GM21515 (cell line): Measurements from ENCODE around the gene ABCG8.

Source experiments
- ATAC-seq: cut with Tn5 transposase; IDR thresholded peaks from one replicate; pipeline ENCODE4 v1.9.1; 2021; ENCODE audit not compliant: unreplicated experiment

ABCG8 gene

GRCh38 chr2:43838560-43839267 is at the start of gene ABCG8, which contains the start of gene ABCG5:
Gene ABCG8, plus strand, starts transcription at chr2:43838971. Its CDS starts 83 bp downstream, at chr2:43839054.
Gene ABCG5, minus strand, starts transcription at chr2:43838839. Its CDS starts 160 bp downstream, at chr2:43838679.
- no peak for ATAC-seq

DNA sequence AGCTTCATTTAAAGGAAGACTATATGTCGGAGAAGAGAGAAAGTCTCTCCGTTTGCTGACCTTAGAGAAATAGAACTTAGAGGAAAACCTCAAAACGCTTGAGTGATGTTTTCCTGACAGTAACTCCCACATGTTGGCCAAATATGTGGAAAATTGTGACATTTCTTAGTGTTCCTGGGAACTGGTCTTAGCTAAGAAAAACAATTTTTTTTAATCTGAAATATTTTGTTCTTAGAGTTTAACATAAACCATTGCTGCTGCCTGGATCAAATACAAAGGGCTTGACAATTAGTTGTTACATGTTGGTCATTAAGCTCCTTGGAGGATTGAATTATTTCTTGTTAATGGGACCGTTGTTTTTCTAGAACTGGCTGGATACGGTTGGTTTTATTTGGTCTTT is 48.6 kb upstream of the ABCG8 start:
- ATAC-seq, result no peak

DNA sequence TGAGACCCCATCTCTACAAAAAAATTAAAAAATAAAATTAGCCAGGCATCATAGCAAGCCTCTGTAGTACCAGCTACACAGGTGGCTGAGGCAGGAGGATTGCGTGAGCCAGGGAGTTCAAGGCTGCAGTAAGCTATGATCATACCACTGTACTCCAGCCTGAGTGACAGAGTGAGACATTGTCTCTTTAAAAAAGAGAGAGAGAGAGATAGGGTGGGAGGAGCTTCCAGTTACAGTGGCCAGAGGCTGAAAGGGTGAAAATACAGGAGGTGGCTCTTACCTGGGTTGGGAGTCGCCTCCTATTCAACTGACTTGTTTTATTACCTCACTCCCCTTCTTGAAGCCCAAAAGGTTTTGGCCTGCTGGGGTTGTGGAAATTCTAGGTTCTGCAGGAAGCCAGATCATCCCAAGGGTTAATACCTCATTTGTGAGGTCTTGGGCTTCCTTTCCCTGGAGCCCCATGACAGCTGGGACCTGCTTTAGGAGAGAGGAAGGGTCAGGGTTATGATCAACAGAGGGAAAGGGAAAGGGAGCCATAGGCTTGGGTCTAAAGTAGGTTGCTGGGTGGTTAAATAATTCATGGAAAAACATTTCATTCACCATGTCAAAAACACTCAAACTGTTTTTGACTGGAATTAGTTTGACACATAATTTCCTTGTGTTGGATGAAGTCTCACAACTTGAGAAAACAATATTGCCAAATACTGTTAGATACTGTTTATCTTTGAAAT is 47.6 kb upstream of the ABCG8 start:
- ATAC-seq, result no peak

DNA sequence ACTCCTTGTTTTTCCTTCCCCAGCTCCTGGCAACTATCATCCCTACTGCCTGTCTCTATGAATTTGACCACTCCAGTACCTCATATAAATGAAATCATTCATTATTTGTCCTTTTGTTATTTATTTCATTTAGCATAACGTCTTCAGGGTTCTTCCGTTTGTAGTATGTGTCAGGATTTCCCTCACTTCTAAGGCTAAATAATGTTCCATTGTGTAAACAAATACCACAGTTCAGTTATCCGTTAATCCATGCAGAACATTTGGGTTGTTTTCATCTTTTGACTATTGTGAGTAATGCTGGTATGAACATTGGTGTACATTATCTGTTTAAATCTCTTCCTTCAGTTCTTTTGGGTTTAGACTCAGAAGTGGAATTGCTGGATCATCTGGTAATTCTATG is 46.1 kb upstream of the ABCG8 start:
- ATAC-seq, result no peak

GRCh38 chr2:43794956-43795355 is 43.8 kb upstream of the ABCG8 start:
- ATAC-seq, result no peak

- no peak for ATAC-seq
Measured at GRCh38 chr2:43796206-43796605, 42.6 kb upstream of the ABCG8 start.

DNA sequence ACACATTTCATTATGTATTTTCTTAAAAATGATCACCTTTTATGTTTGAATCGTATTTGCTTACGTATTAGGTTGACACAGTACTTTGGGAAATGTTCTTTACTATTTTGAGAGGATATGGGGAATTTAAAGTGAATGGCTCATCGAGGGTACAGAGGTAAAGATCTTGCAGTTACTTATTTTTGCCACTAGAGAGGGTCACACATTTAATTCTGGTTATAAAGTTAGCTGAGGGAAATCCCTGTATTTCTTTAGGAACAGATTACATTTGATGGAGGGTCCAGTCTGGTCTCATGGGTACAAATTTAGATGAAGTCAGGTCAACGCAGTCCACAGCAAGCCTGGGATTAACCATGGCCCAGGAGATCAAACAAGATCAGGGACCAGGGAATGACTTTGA is 40.5 kb upstream of the ABCG8 start:
- ATAC-seq, result no peak

GRCh38 chr2:43800894-43801293 is 37.9 kb upstream of the ABCG8 start:
- no peak for ATAC-seq

- no peak for ATAC-seq
Measured at GRCh38 chr2:43802135-43802534, 36.6 kb upstream of the ABCG8 start.

- ATAC-seq, result no peak
Measured at GRCh38 chr2:43803113-43803512, 35.7 kb upstream of the ABCG8 start.

DNA sequence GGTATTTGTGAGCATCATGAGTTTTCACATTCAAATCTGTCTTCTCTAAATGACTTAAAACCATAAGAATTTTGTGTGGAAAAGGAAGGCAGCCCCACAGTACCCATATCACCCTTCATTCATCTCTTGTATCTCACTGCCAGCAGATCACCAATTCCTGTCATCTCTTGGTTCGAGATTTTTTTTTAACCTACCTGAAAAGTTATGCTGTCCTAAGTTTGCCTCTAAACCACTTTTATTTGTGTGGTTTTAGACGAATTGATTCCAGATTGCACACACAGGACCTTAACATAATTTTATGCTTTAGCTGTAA is 32.1 kb upstream of the ABCG8 start:
- ATAC-seq, result no peak

DNA sequence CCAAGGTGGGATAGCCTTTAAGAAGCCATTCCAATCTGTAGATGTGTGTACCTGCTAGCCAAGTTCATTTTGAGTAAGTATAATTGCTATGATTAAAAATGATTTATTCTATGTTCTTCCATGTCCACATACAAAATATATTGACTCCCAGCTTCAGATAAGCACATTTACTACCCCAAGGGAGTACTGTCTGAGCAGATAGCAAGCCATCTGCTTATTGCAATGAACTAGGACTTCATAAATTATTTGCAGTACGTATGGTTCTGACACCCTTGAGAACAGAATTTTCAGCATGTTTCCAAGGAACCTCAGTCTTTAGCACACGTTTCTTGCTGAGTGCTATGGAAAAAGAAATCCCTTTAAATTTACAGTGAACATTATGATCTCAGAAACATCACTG is 28.3 kb upstream of the ABCG8 start:
- no peak for ATAC-seq

GRCh38 chr2:43810888-43811287 is 27.9 kb upstream of the ABCG8 start:
- ATAC-seq, result no peak

DNA sequence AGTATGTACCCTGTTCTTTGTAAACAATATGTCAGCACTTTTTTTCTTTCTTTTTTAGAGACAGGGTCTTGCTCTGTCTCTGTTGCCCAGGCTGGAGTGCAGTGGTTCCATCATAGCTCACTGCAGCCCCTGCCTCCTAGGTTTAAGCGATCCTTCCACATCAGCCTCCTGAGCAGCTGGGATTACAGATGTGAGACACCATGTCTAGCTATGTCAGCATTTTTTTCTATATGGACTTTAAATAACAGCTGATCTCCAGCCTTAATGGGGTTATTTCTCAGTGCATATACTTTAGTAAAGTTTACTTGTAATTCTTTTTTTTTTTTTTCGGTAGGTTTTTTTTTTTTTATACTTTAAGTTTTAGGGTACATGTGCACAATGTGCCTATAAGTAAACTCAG is 26.8 kb upstream of the ABCG8 start:
- no peak for ATAC-seq

DNA sequence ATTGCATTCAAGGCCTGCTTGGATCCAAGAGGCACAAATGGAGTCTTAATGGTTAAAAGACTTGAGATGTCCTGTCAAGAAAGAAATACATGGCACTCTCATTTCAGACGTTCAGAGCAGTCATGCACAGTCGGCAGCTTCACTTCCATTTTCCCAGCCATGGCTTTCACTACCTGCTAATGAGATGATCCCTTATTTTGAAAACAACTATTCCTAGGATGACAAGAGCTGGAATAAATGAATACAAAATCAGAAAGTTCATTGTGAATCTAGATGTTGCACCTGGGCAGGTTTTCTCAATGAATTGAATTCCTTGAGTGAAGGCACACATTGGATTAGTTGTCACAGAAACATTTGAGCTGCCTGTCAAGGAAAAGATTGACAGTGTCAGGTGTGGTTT is 25.8 kb upstream of the ABCG8 start:
- ATAC-seq, result no peak

GRCh38 chr2:43814711-43815110 is 24.1 kb upstream of the ABCG8 start:
- ATAC-seq, result no peak

GRCh38 chr2:43818761-43819160 is 20.0 kb upstream of the ABCG8 start:
- ATAC-seq, result no peak

DNA sequence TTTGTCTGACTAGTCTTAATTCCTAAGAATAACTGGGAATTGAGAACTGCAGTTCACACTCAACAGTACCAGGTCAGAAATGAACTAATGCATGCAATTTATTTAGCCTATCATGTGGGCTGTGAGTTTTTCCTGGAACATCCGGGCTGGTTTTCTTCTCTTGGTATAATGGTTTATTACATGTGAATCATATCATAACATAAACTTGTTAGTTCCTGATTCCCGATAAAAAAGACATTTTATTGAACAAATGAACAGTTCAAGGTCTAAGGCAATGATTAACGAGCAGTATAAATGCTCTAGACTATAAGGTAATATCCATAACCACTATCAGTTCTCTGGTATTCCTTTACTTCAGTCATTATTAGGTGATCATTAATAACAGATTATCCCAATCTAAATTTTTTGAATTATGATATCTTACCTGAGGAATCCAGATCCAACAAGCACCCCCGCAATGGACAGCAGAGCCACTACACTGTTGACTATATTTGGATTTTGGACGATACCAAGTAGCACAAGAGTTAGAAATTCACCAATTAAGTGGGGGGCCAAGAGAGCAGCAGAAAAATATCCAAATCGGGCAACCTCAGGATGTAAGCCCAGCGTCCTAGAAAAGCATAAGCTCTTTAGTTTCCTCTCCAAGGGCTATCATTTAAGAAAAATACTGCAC is 19.1 kb upstream of the ABCG8 start:
- ATAC-seq, result no peak

GRCh38 chr2:43822839-43823238 is 15.9 kb upstream of the ABCG8 start:
- ATAC-seq, result no peak

DNA sequence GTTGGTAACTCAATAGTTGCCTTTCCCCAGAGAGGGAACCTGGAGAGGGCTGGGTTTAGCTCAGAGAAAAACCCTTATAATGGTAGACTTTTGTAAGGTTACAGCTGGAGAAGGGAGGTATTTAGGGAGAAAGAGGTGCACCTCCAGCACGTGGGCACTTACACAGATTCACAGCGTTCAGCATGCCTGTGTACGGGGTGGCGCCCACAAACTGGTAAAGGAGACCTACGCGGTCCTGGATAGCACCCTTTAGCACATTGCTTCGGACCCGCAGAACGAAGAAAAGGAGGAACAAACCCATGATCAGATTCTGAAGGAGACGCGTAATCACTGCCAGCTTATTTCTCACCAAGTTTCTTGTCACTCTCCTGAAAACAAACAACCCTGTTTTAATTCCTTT is 15.0 kb upstream of the ABCG8 start:
- ATAC-seq, result no peak

DNA sequence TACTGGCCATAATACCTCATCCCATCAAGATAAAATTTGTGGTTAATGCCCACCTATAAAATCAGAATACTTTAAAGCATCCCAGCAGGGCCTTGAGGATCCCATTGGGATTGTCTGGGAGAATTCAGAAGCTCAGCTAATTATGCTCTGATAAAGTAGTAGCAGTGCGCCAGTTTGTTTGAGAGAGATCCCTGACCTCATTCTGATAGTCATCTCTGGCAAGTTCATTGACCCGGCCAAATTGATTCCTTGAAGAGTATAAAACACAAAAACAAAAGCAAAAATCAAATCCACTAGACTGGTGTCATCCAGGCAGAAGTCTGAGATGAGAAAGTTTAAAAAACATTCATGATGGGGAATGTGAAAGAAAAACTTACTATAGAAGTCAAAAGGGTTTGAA is 14.3 kb upstream of the ABCG8 start:
- no peak for ATAC-seq

GRCh38 chr2:43824951-43825493 is 13.7 kb upstream of the ABCG8 start:
- ATAC-seq, result no peak
